GM23338 (cell line): Measurements from ENCODE around the gene ZNF268. TPM values are rescaled to one million over a fixed set of nuclear protein-coding genes. Genes with fewer than 3 reads are reported as not detected.

Experiments used
- ATAC-seq: fragments of 200-7000 bp; cut with Tn5 transposase; 3 replicates; pipeline ENCODE4 v1.9.1; 2020
- DNase-seq: peaks from one replicate; pipeline ENCODE4 v3.0.0-alpha.2; 2015; ENCODE audit warnings: low spot score
- H2AFZ ChIP-seq: fragments of 200-600 bp; sonication (generic); 2 replicates; pipeline ENCODE4 v1.8.0; 2016; ENCODE audit warnings: antibody characterized with exemption, mild to moderate bottlenecking, moderate library complexity
- H3F3A ChIP-seq: fragments of 200-600 bp; sonication (generic); replicated peaks from 2 replicates; pipeline ENCODE4 v1.8.0; 2017; ENCODE audit warnings: antibody characterized with exemption, mixed run types, low read depth
- H3K27ac ChIP-seq: fragments of 200-600 bp; sonication (generic); 2 replicates; pipeline ENCODE4 v1.6.1; 2016; ENCODE audit warnings: low read depth
- H3K27me3 ChIP-seq: fragments of 200-600 bp; sonication (generic); 2 replicates; pipeline ENCODE4 v1.8.0; 2016; ENCODE audit warnings: mild to moderate bottlenecking, mixed run types, moderate library complexity; ENCODE audit not compliant: insufficient read depth
- H3K36me3 ChIP-seq: fragments of 200-600 bp; sonication (generic); 2 replicates; pipeline ENCODE4 v1.8.0; 2016; ENCODE audit warnings: mild to moderate bottlenecking; ENCODE audit not compliant: insufficient read depth
- H3K4me1 ChIP-seq: fragments of 200-600 bp; sonication (generic); 2 replicates; pipeline ENCODE4 v1.8.0; 2016; ENCODE audit warnings: mild to moderate bottlenecking, moderate library complexity; ENCODE audit not compliant: insufficient read depth
- H3K4me2 ChIP-seq: fragments of 200-600 bp; sonication (generic); 2 replicates; pipeline ENCODE4 v1.7.1; 2017; ENCODE audit warnings: mixed run types
- H3K4me3 ChIP-seq: fragments of 200-600 bp; sonication (generic); 2 replicates; pipeline ENCODE4 v1.6.1; 2016; ENCODE audit warnings: mixed run types
- H3K79me2 ChIP-seq: fragments of 200-600 bp; sonication (generic); replicated peaks from 2 replicates; pipeline ENCODE4 v1.8.0; 2017; ENCODE audit warnings: mild to moderate bottlenecking; ENCODE audit not compliant: insufficient read depth
- H3K9me2 ChIP-seq: fragments of 200-600 bp; sonication (generic); 2 replicates; pipeline ENCODE4 v1.8.0; 2017; ENCODE audit not compliant: insufficient read depth
- H4K20me1 ChIP-seq: fragments of 200-600 bp; sonication (generic); replicated peaks from 2 replicates; pipeline ENCODE4 v1.8.0; 2017; ENCODE audit warnings: mild to moderate bottlenecking; ENCODE audit not compliant: insufficient read depth
- H3K27ac Mint-ChIP-seq: 2 replicates; pipeline ENCODE4 v1.8.0; 2020; ENCODE audit warnings: inconsistent platforms, mild to moderate bottlenecking, moderate library complexity, mixed read lengths
- H3K27me3 Mint-ChIP-seq: 3 replicates; pipeline ENCODE4 v1.8.0; 2022; ENCODE audit warnings: low read depth, mild to moderate bottlenecking, moderate library complexity, mixed read lengths, inconsistent platforms; ENCODE audit not compliant: insufficient read depth, poor library complexity
- H3K36me3 Mint-ChIP-seq: 3 replicates; pipeline ENCODE4 v1.8.0; 2021; ENCODE audit warnings: low read depth, mild to moderate bottlenecking, inconsistent platforms, moderate library complexity, mixed read lengths
- H3K4me1 Mint-ChIP-seq: 3 replicates; pipeline ENCODE4 v1.8.0; 2020; ENCODE audit warnings: mild to moderate bottlenecking, inconsistent platforms, mixed read lengths
- H3K4me3 Mint-ChIP-seq: 3 replicates; pipeline ENCODE4 v1.8.0; 2021; ENCODE audit warnings: moderate library complexity, mild to moderate bottlenecking, inconsistent platforms, mixed read lengths
- H3K9me3 Mint-ChIP-seq: 3 replicates; pipeline ENCODE4 v1.8.0; 2020; ENCODE audit warnings: moderate library complexity, mild to moderate bottlenecking, inconsistent platforms, mixed read lengths
- CREB1 ChIP-seq: fragments of 250-450 bp; sonication (Bioruptor Pico); IDR thresholded peaks from 2 replicates; pipeline ENCODE4 v1.5.0; 2020; ENCODE audit warnings: low read depth, mild to moderate bottlenecking, moderate library complexity
- EZH2 ChIP-seq: fragments of 200-600 bp; sonication (generic); IDR thresholded peaks from one replicate; pipeline ENCODE4 v1.8.0; 2017; ENCODE audit warnings: antibody characterized with exemption, mild to moderate bottlenecking, low read depth; ENCODE audit not compliant: unreplicated experiment
- NANOG ChIP-seq: IDR thresholded peaks from 2 replicates; pipeline ENCODE4 v1.6.1; 2016; ENCODE audit warnings: antibody characterized with exemption, borderline replicate concordance
- POLR2AphosphoS5 ChIP-seq: IDR thresholded peaks from 2 replicates; pipeline ENCODE4 v1.6.1; 2016; ENCODE audit warnings: antibody characterized with exemption, low read depth
- ZNF114 ChIP-seq: fragments of 250-450 bp; sonication (Bioruptor Pico); IDR thresholded peaks from 2 replicates; pipeline ENCODE4 v1.5.0; 2020; ENCODE audit warnings: mild to moderate bottlenecking, moderate library complexity
- ZNF331 ChIP-seq: fragments of 250-450 bp; sonication (Bioruptor Pico); IDR thresholded peaks from 2 replicates; pipeline ENCODE4 v1.5.0; 2020; ENCODE audit warnings: low read depth, mild to moderate bottlenecking, moderate library complexity
- polyA plus RNA-seq: library from polyadenylated mRNA; unstranded; fragments of >200 nt; fragmentation: Nextera tagmentation; extraction: Ambion mirVana; gene quantifications from 2 replicates; pipeline ENCODE4 v1.2.1, GENCODE V29; 2016
- total RNA-seq: library from RNA; depleted of rRNA; stranded (reverse); fragments of >200 nt; shearing (Covaris generic); gene quantifications from 2 replicates; pipeline ENCODE4 v1.2.3, GENCODE V29; 2014
- TF ChIP-seq, protein P1 (sequence below), 2 experiments: fragments of 200-600 bp in 1 of 2; sonication (generic) in 1 of 2; conservative IDR thresholded peaks; 2 replicates each; pipeline versions ENCODE4 v1.5.1 to v1.6.1; 2016 to 2017; ENCODE audit warnings: antibody characterized with exemption in 2 of 2, low read depth in 2 of 2, mild to moderate bottlenecking in 2 of 2, moderate library complexity in 1 of 2
- TF ChIP-seq, protein P2 (sequence below): fragments of 250-450 bp; sonication (Bioruptor Pico); IDR thresholded peaks from 2 replicates; pipeline ENCODE4 v1.5.0; 2020; ENCODE audit warnings: mild to moderate bottlenecking, moderate library complexity
- TF ChIP-seq, protein P3 (sequence below): IDR thresholded peaks from 2 replicates; pipeline ENCODE4 v1.6.1; 2016; ENCODE audit warnings: antibody characterized with exemption

The ZNF268 gene
- total and polyA plus RNA-seq, 2 experiments from 2014 or later: 15.1 to 25.2 TPM

DNA sequence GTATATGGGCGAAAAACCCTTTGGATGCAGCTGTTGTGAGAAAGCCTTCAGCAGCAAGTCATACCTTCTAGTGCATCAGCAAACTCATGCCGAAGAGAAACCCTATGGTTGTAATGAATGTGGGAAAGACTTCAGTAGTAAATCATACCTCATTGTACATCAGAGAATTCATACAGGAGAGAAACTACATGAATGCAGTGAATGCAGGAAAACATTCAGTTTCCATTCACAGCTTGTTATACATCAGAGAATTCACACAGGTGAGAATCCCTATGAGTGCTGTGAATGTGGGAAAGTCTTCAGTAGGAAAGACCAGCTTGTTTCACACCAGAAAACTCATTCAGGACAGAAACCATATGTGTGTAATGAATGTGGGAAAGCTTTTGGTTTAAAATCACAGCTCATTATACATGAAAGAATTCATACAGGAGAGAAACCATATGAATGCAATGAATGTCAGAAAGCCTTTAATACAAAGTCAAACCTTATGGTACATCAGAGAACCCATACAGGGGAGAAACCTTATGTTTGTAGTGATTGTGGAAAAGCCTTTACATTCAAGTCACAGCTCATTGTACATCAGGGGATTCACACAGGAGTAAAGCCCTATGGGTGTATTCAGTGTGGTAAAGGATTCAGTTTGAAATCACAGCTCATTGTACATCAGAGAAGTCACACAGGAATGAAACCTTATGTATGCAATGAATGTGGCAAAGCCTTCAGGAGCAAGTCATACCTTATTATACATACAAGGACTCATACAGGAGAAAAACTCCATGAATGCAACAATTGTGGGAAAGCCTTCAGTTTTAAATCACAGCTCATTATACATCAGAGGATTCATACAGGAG lies 21.4 kb downstream of the ZNF268 start:
- TF ChIP-seq CREB1 (CRISPR knock-in tag) (no peak), EZH2 (no peak), ZNF114 (CRISPR knock-in tag) (no peak), ZNF331 (CRISPR knock-in tag) (no peak), NANOG (no peak), POLR2AphosphoS5 (no peak)
- TF ChIP-seq, protein P1, sequence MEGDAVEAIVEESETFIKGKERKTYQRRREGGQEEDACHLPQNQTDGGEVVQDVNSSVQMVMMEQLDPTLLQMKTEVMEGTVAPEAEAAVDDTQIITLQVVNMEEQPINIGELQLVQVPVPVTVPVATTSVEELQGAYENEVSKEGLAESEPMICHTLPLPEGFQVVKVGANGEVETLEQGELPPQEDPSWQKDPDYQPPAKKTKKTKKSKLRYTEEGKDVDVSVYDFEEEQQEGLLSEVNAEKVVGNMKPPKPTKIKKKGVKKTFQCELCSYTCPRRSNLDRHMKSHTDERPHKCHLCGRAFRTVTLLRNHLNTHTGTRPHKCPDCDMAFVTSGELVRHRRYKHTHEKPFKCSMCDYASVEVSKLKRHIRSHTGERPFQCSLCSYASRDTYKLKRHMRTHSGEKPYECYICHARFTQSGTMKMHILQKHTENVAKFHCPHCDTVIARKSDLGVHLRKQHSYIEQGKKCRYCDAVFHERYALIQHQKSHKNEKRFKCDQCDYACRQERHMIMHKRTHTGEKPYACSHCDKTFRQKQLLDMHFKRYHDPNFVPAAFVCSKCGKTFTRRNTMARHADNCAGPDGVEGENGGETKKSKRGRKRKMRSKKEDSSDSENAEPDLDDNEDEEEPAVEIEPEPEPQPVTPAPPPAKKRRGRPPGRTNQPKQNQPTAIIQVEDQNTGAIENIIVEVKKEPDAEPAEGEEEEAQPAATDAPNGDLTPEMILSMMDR (conservative IDR thresholded peaks at IDR 0.05; ENCODE audit: low read depth in 2 of 2): no peak
- TF ChIP-seq, protein P2, sequence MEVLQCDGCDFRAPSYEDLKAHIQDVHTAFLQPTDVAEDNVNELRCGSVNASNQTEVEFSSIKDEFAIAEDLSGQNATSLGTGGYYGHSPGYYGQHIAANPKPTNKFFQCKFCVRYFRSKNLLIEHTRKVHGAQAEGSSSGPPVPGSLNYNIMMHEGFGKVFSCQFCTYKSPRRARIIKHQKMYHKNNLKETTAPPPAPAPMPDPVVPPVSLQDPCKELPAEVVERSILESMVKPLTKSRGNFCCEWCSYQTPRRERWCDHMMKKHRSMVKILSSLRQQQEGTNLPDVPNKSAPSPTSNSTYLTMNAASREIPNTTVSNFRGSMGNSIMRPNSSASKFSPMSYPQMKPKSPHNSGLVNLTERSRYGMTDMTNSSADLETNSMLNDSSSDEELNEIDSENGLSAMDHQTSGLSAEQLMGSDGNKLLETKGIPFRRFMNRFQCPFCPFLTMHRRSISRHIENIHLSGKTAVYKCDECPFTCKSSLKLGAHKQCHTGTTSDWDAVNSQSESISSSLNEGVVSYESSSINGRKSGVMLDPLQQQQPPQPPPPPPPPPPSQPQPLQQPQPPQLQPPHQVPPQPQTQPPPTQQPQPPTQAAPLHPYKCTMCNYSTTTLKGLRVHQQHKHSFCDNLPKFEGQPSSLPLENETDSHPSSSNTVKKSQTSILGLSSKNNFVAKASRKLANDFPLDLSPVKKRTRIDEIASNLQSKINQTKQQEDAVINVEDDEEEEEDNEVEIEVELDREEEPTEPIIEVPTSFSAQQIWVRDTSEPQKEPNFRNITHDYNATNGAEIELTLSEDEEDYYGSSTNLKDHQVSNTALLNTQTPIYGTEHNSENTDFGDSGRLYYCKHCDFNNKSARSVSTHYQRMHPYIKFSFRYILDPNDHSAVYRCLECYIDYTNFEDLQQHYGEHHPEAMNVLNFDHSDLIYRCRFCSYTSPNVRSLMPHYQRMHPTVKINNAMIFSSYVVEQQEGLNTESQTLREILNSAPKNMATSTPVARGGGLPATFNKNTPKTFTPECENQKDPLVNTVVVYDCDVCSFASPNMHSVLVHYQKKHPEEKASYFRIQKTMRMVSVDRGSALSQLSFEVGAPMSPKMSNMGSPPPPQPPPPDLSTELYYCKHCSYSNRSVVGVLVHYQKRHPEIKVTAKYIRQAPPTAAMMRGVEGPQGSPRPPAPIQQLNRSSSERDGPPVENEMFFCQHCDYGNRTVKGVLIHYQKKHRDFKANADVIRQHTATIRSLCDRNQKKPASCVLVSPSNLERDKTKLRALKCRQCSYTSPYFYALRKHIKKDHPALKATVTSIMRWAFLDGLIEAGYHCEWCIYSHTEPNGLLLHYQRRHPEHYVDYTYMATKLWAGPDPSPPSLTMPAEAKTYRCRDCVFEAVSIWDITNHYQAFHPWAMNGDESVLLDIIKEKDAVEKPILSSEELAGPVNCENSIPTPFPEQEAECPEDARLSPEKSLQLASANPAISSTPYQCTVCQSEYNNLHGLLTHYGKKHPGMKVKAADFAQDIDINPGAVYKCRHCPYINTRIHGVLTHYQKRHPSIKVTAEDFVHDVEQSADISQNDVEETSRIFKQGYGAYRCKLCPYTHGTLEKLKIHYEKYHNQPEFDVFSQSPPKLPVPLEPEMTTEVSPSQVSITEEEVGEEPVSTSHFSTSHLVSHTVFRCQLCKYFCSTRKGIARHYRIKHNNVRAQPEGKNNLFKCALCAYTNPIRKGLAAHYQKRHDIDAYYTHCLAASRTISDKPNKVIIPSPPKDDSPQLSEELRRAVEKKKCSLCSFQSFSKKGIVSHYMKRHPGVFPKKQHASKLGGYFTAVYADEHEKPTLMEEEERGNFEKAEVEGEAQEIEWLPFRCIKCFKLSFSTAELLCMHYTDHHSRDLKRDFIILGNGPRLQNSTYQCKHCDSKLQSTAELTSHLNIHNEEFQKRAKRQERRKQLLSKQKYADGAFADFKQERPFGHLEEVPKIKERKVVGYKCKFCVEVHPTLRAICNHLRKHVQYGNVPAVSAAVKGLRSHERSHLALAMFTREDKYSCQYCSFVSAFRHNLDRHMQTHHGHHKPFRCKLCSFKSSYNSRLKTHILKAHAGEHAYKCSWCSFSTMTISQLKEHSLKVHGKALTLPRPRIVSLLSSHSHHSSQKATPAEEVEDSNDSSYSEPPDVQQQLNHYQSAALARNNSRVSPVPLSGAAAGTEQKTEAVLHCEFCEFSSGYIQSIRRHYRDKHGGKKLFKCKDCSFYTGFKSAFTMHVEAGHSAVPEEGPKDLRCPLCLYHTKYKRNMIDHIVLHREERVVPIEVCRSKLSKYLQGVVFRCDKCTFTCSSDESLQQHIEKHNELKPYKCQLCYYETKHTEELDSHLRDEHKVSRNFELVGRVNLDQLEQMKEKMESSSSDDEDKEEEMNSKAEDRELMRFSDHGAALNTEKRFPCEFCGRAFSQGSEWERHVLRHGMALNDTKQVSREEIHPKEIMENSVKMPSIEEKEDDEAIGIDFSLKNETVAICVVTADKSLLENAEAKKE: no peak
- TF ChIP-seq, protein P3, sequence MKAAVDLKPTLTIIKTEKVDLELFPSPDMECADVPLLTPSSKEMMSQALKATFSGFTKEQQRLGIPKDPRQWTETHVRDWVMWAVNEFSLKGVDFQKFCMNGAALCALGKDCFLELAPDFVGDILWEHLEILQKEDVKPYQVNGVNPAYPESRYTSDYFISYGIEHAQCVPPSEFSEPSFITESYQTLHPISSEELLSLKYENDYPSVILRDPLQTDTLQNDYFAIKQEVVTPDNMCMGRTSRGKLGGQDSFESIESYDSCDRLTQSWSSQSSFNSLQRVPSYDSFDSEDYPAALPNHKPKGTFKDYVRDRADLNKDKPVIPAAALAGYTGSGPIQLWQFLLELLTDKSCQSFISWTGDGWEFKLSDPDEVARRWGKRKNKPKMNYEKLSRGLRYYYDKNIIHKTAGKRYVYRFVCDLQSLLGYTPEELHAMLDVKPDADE: no peak
- no peak overlapping the region for H2AFZ ChIP-seq
- H3K9me2 ChIP-seq: no peaks in the 10 kb centered on the region
- H3K27me3 ChIP-seq: no peaks in the 10 kb centered on the region
- no peaks in the 10 kb centered on the region for H3K4me1 Mint-ChIP-seq
- peaks cover 85% of the 10 kb centered on the region for H3K36me3 Mint-ChIP-seq
- no peaks in the 10 kb centered on the region for H3K4me1 ChIP-seq
- H3K4me3 ChIP-seq: peak overlapping the region; percentile 19; the same call in 1 of the 2 replicates
- H4K20me1 ChIP-seq: no peaks in the 10 kb centered on the region
- H3K36me3 ChIP-seq: peaks cover 66% of the 10 kb centered on the region
- peaks cover 86% of the 10 kb centered on the region for H3K9me3 Mint-ChIP-seq
- DNase-seq (peak; percentile 8), ATAC-seq (no peak)
- H3K79me2 ChIP-seq: no peaks in the 10 kb centered on the region
- H3F3A ChIP-seq: peaks cover 20% of the 10 kb centered on the region
- H3K27ac ChIP-seq: no peak overlapping the region
- peaks cover 35% of the 10 kb centered on the region for H3K27me3 Mint-ChIP-seq
- H3K4me3 Mint-ChIP-seq: no peak overlapping the region
- H3K27ac Mint-ChIP-seq: no peak overlapping the region
- H3K4me2 ChIP-seq: no peak overlapping the region
